GM12878 (cell line): Measurements from ENCODE around the gene YY1. TPM values are rescaled to one million over a fixed set of nuclear protein-coding genes. Genes with fewer than 3 reads are reported as not detected.

Source experiments
- ASH2L ChIP-seq: fragments of 300-600, 200-600 bp; sonication (generic); IDR thresholded peaks from 2 replicates; pipeline ENCODE4 v1.6.1; 2017; ENCODE audit warnings: low read depth, mild to moderate bottlenecking, borderline replicate concordance
- ATF3 ChIP-seq: IDR thresholded peaks from 2 replicates; pipeline ENCODE4 v1.6.1; 2011; ENCODE audit warnings: low read depth, mild to moderate bottlenecking, low read length, moderate library complexity, borderline replicate concordance; ENCODE audit errors: extremely low read depth
- BRCA1 ChIP-seq: IDR thresholded peaks from 2 replicates; pipeline ENCODE4 v1.6.1; 2011; ENCODE audit warnings: low read depth, low read length, improper control_type of control experiment
- CEBPZ ChIP-seq: fragments of 150-350 bp; IDR thresholded peaks from 2 replicates; pipeline ENCODE4 v1.6.1; 2016; ENCODE audit warnings: low read depth, low read length
- CHD1 ChIP-seq: IDR thresholded peaks from 2 replicates; pipeline ENCODE4 v1.6.1; 2012; ENCODE audit warnings: low read depth, low read length, improper control_type of control experiment
- EZH2 ChIP-seq: IDR thresholded peaks from 2 replicates; pipeline ENCODE4 v1.6.1; 2012; ENCODE audit warnings: low read depth, mild to moderate bottlenecking, control low read depth, inconsistent platforms, low read length, borderline replicate concordance; ENCODE audit not compliant: control insufficient read depth
- FOXM1 ChIP-seq: IDR thresholded peaks from 2 replicates; pipeline ENCODE4 v1.6.1; 2012; ENCODE audit warnings: low read depth, mild to moderate bottlenecking, inconsistent platforms, low read length, moderate library complexity
- IKZF2 ChIP-seq, 2 experiments: fragments of 450-650 bp; IDR thresholded peaks; 2 replicates each; pipeline ENCODE4 v1.6.1; 2017; ENCODE audit warnings: mild to moderate bottlenecking in 2 of 2, moderate library complexity in 2 of 2
- IRF4 ChIP-seq: IDR thresholded peaks from 2 replicates; pipeline ENCODE4 v1.6.1; 2011; ENCODE audit warnings: low read depth, low read length
- IRF5 ChIP-seq: fragments of 450-650 bp; IDR thresholded peaks from 2 replicates; pipeline ENCODE4 v1.6.1; 2017; ENCODE audit warnings: borderline replicate concordance
- JUND ChIP-seq: IDR thresholded peaks from 2 replicates; pipeline ENCODE4 v1.6.1; 2012; ENCODE audit warnings: low read depth, mild to moderate bottlenecking, low read length, improper control_type of control experiment, moderate library complexity
- NFIC ChIP-seq: IDR thresholded peaks from 2 replicates; pipeline ENCODE4 v1.6.1; 2012; ENCODE audit warnings: low read depth, mild to moderate bottlenecking, inconsistent platforms, low read length, moderate library complexity
- NFXL1 ChIP-seq: fragments of 450-650 bp; IDR thresholded peaks from 2 replicates; pipeline ENCODE4 v1.6.1; 2017; ENCODE audit warnings: antibody characterized with exemption, mild to moderate bottlenecking, borderline replicate concordance
- PAX5 ChIP-seq: IDR thresholded peaks from 2 replicates; pipeline ENCODE4 v1.6.1; 2011; ENCODE audit warnings: low read depth, low read length, borderline replicate concordance
- POLR2A ChIP-seq: IDR thresholded peaks from 2 replicates; pipeline ENCODE4 v1.6.1; 2011; ENCODE audit warnings: low read depth, mild to moderate bottlenecking, low read length
- POLR2AphosphoS5 ChIP-seq: IDR thresholded peaks from 2 replicates; pipeline ENCODE4 v1.6.1; 2011; ENCODE audit warnings: mild to moderate bottlenecking, low read length, inconsistent platforms
- RB1 ChIP-seq: fragments of 450-650 bp; formaldehyde crosslinking; IDR thresholded peaks from 2 replicates; pipeline ENCODE4 v1.6.1; 2017; ENCODE audit warnings: mild to moderate bottlenecking, borderline replicate concordance
- RFX5 ChIP-seq: IDR thresholded peaks from 2 replicates; pipeline ENCODE4 v1.6.1; 2011; ENCODE audit warnings: low read depth, low read length, improper control_type of control experiment
- SIN3A ChIP-seq: IDR thresholded peaks from 2 replicates; pipeline ENCODE4 v1.6.1; 2012; ENCODE audit warnings: low read depth, low read length, improper control_type of control experiment
- SMAD5 ChIP-seq: IDR thresholded peaks from 2 replicates; pipeline ENCODE4 v1.6.1; 2016; ENCODE audit warnings: antibody characterized with exemption, low read depth
- SUZ12 ChIP-seq: fragments of 200-600 bp; sonication (generic); IDR thresholded peaks from one replicate; pipeline ENCODE4 v1.6.1; 2018; ENCODE audit warnings: antibody characterized with exemption, mild to moderate bottlenecking; ENCODE audit not compliant: unreplicated experiment
- WRNIP1 ChIP-seq: IDR thresholded peaks from 2 replicates; pipeline ENCODE4 v1.6.1; 2011; ENCODE audit warnings: low read depth, low read length, improper control_type of control experiment, borderline replicate concordance
- ZBTB4 ChIP-seq: fragments of 450-650 bp; formaldehyde crosslinking; IDR thresholded peaks from 2 replicates; pipeline ENCODE4 v1.4.0; 2022; ENCODE audit warnings: mild to moderate bottlenecking, moderate library complexity
- ZZZ3 ChIP-seq: IDR thresholded peaks from 2 replicates; pipeline ENCODE4 v1.6.1; 2011; ENCODE audit warnings: low read depth; ENCODE audit not compliant: control insufficient read depth, insufficient read length
- polyA plus RNA-seq, 11 experiments: library from polyadenylated mRNA; depleted of rRNA in 4 of 11; unstranded in 6 of 11; stranded (reverse) in 5 of 11; fragments of >200 nt; fragmentation: Nextera tagmentation in 4 of 11; fragmentation: Illumina TruSeq in 1 of 11; extraction: Ambion mirVana in 4 of 11; extraction: Trizol in 1 of 11; gene quantifications; 1 replicate in 1 of 11; 2 replicates in 10 of 11; pipeline versions ENCODE4 v1.2.1 to v1.2.3, GENCODE V29; 2011 to 2016; ENCODE audit warnings: inconsistent platforms in 2 of 11, missing spikeins in 2 of 11, low read depth in 1 of 11
- total RNA-seq, 4 experiments: library from RNA; depleted of rRNA in 3 of 4; stranded (reverse); fragments of >200 nt in 3 of 4; fragmentation: Illumina TruSeq in 1 of 4; extraction: Trizol in 1 of 4; gene quantifications; 2 replicates each; pipeline versions ENCODE4 v1.2.1 to v1.2.3, GENCODE V29; 2013 to 2021

Gene YY1
- total and polyA plus RNA-seq, 10 of the 15 experiments (the other 5 are each of a cell fraction or from before 2014, with no cell fraction given) = 23.7 to 74.0 (median 39.9) TPM

GRCh38 chr14:100239211-100239839, 381 bp downstream of the YY1 start (continued):
- no peak for TF ChIP-seq ATF3
- TF ChIP-seq EZH2 = no peak
- no peak for TF ChIP-seq JUND
- TF ChIP-seq NFXL1 = no peak
- TF ChIP-seq POLR2AphosphoS5 = peak; percentile 37
- no peak for TF ChIP-seq IRF5
- no peak for TF ChIP-seq IKZF2 (IDR thresholded peaks at IDR 0.05)
- TF ChIP-seq RFX5 = no peak
- peak; percentile 93; the same call in 1 of the 2 replicates for TF ChIP-seq ASH2L
- no peak for TF ChIP-seq ZZZ3
- no peak for TF ChIP-seq FOXM1
- no peak for TF ChIP-seq SIN3A
- TF ChIP-seq PAX5 = no peak
- no peak for TF ChIP-seq SMAD5
- TF ChIP-seq WRNIP1 = no peak
- no peak for TF ChIP-seq BRCA1
- TF ChIP-seq CHD1 = no peak
- no peak for TF ChIP-seq CEBPZ
- TF ChIP-seq POLR2A = peak; percentile 64
- 0 out of 2 replicates have a peak, but pooled peaks have one; percentile 14 for TF ChIP-seq RB1
- TF ChIP-seq NFIC = no peak
- TF ChIP-seq ZBTB4 = no peak
- TF ChIP-seq SUZ12 = no peak
- TF ChIP-seq IRF4 = no peak
